Heart right ventricle (tissue), 16 donors: ENCODE data around the gene EIF4ENIF1. TPM values are rescaled to one million over a fixed set of nuclear protein-coding genes. Genes with fewer than 3 reads are reported as not detected.

Experiments used
- ATAC-seq, 8 donors: fragments of 200-7000 bp; cut with Tn5 transposase; one replicate each; pipeline ENCODE4 v1.9.1; 2020; ENCODE audit warnings: mild to moderate bottlenecking in 8 of 8, moderate library complexity in 8 of 8, moderate number of reproducible peaks in 1 of 8
- DNase-seq, 2 donors: peaks; one replicate each; pipeline ENCODE4 v3.0.0-alpha.2; 2020
- H3K27ac ChIP-seq, 10 donors: fragments of 200-600 bp; sonication (generic) in 2 of 10; one replicate each; pipeline versions ENCODE4 v1.5.0 to v1.8.0; 2020 to 2022; ENCODE audit warnings: mild to moderate bottlenecking in 3 of 10
- H3K27me3 ChIP-seq, 7 donors: fragments of 200-600 bp; one replicate each; pipeline ENCODE4 v1.8.0; 2021 to 2022; ENCODE audit warnings: mild to moderate bottlenecking in 2 of 7
- H3K36me3 ChIP-seq, 9 donors: fragments of 200-600 bp; sonication (generic) in 1 of 9; one replicate each; pipeline versions ENCODE4 v1.5.0 to v1.8.0; 2020 to 2022; ENCODE audit warnings: mild to moderate bottlenecking in 2 of 9
- H3K4me1 ChIP-seq, 9 donors: fragments of 200-600 bp; sonication (generic) in 1 of 9; one replicate each; pipeline versions ENCODE4 v1.5.0 to v1.8.0; 2020 to 2022; ENCODE audit warnings: mild to moderate bottlenecking in 4 of 9
- H3K4me3 ChIP-seq, 10 donors: fragments of 200-600 bp; sonication (generic) in 2 of 10; one replicate each; pipeline versions ENCODE4 v1.5.0 to v1.8.0; 2020 to 2022; ENCODE audit warnings: mild to moderate bottlenecking in 7 of 10, moderate library complexity in 2 of 10
- H3K9me3 ChIP-seq, 11 donors: fragments of 200-600 bp in 10 of 11; sonication (generic) in 2 of 11; one replicate each; pipeline versions ENCODE4 v1.5.0 to v1.8.0; 2013 to 2022; ENCODE audit warnings: mild to moderate bottlenecking in 2 of 11, control low read depth in 1 of 11, moderate library complexity in 1 of 11
- WGBS, 2 donors: extraction: QIAGEN DNeasy Blood & Tissue Kit; methylation state at CpG; one replicate each; pipeline ENCODE4 v1.1.7; 2013; ENCODE audit warnings: inconsistent platforms in 1 of 2; 5-methylcytosine and 5-hydroxymethylcytosine counted together
- intact Hi-C, 10 donors: fragments of 100-400 bp; cut with DNase I; formaldehyde crosslinking; loops; one replicate each; pipeline versions ENCODE4 v1.11.1 to v1.14.2; 2022
- polyA plus RNA-seq, 2 donors: library from polyadenylated mRNA; stranded (reverse); fragments of 200-250 nt; gene quantifications; one replicate each; pipeline ENCODE4 v1.2.3, GENCODE V29; 2013
- total RNA-seq, 10 donors: library from RNA; stranded (reverse); fragmentation: NEBNext Ultra II Directional in 3 of 10; extraction: Animal tissue kit (Norgen Biotek cat#: 25700) in 3 of 10; gene quantifications; one replicate each; pipeline versions ENCODE4 v1.2.1 to v1.2.4, GENCODE V29; 2021 to 2023
- TF ChIP-seq, protein P1 (sequence below), 9 donors: fragments of 200-600 bp; sonication (generic) in 2 of 9; IDR thresholded peaks; one replicate each; pipeline versions ENCODE4 v1.5.0 to v1.8.0; 2021 to 2022; ENCODE audit warnings: antibody characterized with exemption in 9 of 9, mild to moderate bottlenecking in 5 of 9, moderate library complexity in 1 of 9
- donor health status: Arrhythmogenic right ventricular cardiomyopathy.
- donor health status: ischemic (EF 13 %, LVEDD 7.1; RV severe dilation, severe dysfunction).
- donor health status: healthy with polysubstance abuse.
- donor health status: DM: no; HTN: yes; CAD: no.
- donor health status: DM: no; HTN: no; CAD: no.
- donor health status: ischemic (EF 25% LVEDD 6.9; RV normal size, moderate dysfunction).
- donor health status: ischemic (EF 25% LVEDD 5.7; RV mildly dilated, moderate dysfunction).
- donor health status: healthy.
- donor health status: DM: yes; HTN: yes; CAD: no.
- donor health status: Ischemic cardiomyopathy.
- donor health status: ischemic (EF 35%, LVEDD 5.7; RV mildly dilated, moderate dysfunction).
- donor health status: nonischemic (EF 11% LVEDD 7.7; RV severe dilation, severe dysfunction).
- donor health status: DM: yes; HTN: yes; CAD: no.
- donor health status: PGD.
- donor health status: ischemic (EF 29% LVEDD 5.4; RV normal size, mild dysfunction).
- donor health status: nonischemic (EF 23%, LVEDD 6.1; RV moderate dilation, normal function).

Gene EIF4ENIF1
- total and polyA plus RNA-seq, 12 donors, result 9.0 to 31.9 (median 22.5) TPM

DNA sequence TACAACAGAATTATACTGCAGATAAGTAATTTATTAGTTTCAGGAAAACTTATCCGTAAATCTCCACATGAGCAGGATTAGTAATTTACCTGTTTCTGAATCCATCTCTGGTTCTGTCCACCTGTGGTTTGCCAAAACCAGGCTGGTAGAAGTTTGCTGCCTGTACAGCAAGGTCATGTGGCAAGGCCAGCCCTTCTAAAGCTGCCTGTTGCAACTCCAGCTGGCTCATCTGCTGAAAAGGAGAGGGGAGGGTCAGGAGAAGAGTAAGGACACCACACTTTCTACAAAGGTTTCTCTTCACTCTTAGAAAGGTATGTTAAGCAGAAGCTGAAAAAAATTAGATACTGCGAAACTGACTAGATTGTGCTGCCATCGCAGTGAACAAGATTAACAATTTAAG lies 42.3 kb downstream of the EIF4ENIF1 start:
- 86 to 100% methylated on average over 3 of the region's 3 CpGs for WGBS, 2 donors
- Histone ChIP-seq H3K27me3 (no peaks in the 10 kb centered on the region), H3K4me1 (peaks cover 0 to 76% (median 16%) of the 10 kb centered on the region in 9 donors), H3K27ac (peak overlapping the region in 8 of 10 donors; percentile 14 to 83 (median 74)), H3K4me3 (no peak overlapping the region), H3K9me3 (no peaks in the 10 kb centered on the region), H3K36me3 (peaks cover 0 to 88% (median 13%) of the 10 kb centered on the region in 9 donors)
- ATAC-seq, result peak in 5 of 8 donors; percentile 39 to 60 (median 41)
- TF ChIP-seq, protein P1, sequence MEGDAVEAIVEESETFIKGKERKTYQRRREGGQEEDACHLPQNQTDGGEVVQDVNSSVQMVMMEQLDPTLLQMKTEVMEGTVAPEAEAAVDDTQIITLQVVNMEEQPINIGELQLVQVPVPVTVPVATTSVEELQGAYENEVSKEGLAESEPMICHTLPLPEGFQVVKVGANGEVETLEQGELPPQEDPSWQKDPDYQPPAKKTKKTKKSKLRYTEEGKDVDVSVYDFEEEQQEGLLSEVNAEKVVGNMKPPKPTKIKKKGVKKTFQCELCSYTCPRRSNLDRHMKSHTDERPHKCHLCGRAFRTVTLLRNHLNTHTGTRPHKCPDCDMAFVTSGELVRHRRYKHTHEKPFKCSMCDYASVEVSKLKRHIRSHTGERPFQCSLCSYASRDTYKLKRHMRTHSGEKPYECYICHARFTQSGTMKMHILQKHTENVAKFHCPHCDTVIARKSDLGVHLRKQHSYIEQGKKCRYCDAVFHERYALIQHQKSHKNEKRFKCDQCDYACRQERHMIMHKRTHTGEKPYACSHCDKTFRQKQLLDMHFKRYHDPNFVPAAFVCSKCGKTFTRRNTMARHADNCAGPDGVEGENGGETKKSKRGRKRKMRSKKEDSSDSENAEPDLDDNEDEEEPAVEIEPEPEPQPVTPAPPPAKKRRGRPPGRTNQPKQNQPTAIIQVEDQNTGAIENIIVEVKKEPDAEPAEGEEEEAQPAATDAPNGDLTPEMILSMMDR (IDR thresholded peaks at IDR 0.05), result no peak
- DNase-seq, result no peak
- intact Hi-C loops, result no loop called here

DNA sequence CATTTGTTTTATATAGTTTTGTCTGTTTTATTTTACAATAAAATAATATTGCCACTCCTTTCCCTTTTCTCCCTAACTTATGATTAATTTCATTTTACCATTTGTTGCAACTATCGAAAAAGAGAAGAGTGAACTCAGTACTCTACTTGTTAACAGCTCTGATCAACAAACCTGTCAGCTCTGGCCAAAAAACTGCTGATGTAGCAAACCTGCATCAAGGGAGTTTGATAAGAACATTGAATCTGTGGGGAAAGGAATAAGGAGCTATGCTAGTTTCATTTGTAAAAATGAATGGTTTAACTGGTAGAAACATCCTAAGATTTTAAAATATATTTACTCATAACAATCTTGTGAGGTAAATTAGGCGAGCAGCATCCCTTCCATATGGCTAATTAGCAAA lies 42.9 kb downstream of the EIF4ENIF1 start:
- Histone ChIP-seq H3K9me3 (no peaks in the 10 kb centered on the region), H3K36me3 (peaks cover 0 to 88% (median 18%) of the 10 kb centered on the region in 9 donors), H3K27ac (peak overlapping the region in 6 of 10 donors; percentile 69 to 83 (median 75)), H3K27me3 (no peaks in the 10 kb centered on the region), H3K4me3 (no peak overlapping the region), H3K4me1 (peaks cover 0 to 77% (median 20%) of the 10 kb centered on the region in 9 donors)
- no peak for ATAC-seq
- intact Hi-C loops, result no loop called here
- TF ChIP-seq, protein P1 (IDR thresholded peaks at IDR 0.05), result no peak
- WGBS, 2 donors, result 83 to 86% methylated on average over 2 of the region's 2 CpGs
- no peak for DNase-seq

DNA sequence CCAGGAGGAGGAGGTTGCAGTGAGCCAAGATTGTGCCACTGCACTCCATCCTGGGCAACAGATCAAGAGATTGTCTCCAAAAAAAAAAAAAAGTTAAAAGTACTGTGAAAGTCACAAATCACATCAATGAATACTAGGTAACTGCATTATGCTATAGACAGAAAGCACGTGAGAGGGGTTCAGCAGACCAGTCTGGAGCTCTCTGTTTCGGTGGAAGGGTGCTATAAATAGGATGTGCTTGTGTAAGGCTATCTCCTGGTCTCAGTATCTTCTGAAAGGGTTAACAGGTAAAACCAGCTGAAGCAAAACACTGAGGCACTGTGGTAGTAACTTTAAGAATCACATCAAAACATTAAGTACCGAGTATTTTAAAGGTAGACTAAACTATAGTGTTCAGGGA lies 43.4 kb downstream of the EIF4ENIF1 start:
- 46 to 67% methylated on average over 3 of the region's 3 CpGs for WGBS, 2 donors
- TF ChIP-seq, protein P1 (IDR thresholded peaks at IDR 0.05), result no peak
- Histone ChIP-seq H3K4me1 (peaks cover 0 to 78% (median 20%) of the 10 kb centered on the region in 9 donors), H3K27ac (peak overlapping the region in 5 of 10 donors; percentile 69 to 83 (median 73)), H3K9me3 (no peaks in the 10 kb centered on the region), H3K27me3 (no peaks in the 10 kb centered on the region), H3K36me3 (peaks cover 0 to 89% (median 24%) of the 10 kb centered on the region in 9 donors), H3K4me3 (no peak overlapping the region)
- no peak for DNase-seq
- intact Hi-C loops, result no loop called here
- no peak for ATAC-seq

DNA sequence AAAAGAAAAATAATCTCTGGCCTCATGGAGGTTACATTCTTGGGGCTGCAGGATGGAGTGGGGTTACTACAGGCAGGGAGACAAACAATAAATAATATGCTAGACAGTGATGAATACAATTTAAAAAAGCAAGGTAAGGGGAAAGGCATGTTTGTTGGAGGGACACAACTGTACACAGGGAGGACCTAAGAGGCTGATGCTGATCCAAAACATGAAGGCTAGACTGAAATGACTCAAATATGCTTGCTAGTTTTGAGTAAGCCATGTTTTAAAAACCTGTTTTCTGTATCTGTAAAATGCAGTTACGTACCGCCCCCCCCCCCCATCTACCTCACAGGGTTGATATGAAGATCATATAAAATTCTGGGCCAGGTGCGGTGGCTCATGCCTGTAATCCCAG lies 44.0 kb downstream of the EIF4ENIF1 start:
- intact Hi-C loops, result no loop called here
- 83 to 92% methylated on average over 3 of the region's 3 CpGs for WGBS, 2 donors
- Histone ChIP-seq H3K27ac (peak overlapping the region in 5 of 10 donors; percentile 0 to 73 (median 64)), H3K4me1 (peaks cover 0 to 78% (median 20%) of the 10 kb centered on the region in 9 donors), H3K27me3 (no peaks in the 10 kb centered on the region), H3K9me3 (no peaks in the 10 kb centered on the region), H3K4me3 (no peak overlapping the region), H3K36me3 (peaks cover 0 to 95% (median 30%) of the 10 kb centered on the region in 9 donors)
- no peak for ATAC-seq
- no peak for DNase-seq
- TF ChIP-seq, protein P1 (IDR thresholded peaks at IDR 0.05), result no peak
